ENCODE data around the gene GRAP.

The GRAP gene

DNA sequence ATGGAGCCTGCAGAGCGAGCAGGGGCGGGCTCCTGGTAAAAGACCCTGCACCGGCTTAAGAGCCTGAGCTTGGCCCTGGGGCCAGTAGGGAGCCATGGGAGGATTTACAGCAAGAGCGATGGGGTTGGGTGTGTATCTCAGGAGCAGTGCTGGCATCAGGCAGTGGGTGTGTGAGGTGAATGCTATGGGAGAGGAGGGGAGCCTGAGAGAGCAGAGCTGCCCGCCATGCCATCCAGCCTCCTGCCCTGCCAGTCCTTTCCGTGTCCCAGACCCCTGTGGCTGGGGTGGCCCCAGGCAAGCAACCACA, 65.5 kb downstream of the GRAP start:
- no peak for DNase-seq

DNA sequence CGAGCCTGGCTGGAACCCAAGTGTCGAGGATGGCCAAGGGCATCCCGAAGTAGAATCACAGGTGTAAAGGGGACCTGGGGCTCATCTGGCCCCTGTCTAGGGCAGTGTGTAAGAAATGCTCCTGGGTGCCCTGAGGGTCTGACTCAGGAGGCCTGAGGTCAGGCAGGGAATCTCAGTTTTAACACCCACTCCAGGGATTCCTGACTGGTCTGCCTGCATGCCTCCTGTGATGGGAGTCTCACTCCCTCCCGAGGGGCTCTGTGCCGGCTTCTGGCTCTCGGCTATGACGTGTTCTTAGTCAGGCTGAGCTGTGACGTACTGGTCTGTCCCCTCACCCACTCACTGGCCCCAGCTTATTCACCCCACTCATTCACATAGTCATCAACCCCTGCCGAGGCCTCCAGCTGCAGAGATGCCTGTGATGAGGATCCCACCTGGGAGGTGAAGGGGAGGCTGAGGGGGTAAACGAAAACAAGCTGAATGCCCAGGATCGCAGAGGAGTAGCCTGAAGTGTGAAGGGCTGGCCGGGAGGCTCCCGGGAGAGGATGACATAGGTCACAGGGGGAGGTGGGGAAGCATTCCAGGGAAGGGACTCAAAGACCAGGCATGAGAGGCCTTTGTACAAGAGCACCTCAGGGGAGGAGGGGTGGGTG, 65.9 kb downstream of the GRAP start:
- no peak for DNase-seq

DNA sequence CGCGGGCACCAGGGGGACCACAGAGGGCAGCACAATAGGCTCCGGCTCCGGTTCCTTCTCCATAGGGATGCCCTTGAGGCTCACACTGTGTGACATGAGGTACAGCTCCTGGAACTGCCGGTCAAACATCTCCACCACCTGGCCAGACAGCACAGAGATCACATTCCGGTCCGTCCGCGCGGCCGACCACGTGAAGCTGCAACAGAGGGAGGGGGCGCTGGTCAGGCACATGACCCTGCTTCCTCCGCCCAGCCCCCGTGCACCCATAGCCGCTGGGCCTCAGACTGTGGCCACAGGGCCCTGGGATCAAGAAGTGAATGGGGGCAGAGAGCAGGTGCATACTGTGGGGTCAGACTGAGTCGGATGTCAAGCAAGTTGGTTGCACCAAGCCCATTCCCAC, 68.1 kb downstream of the GRAP start:
- DNase-seq, result no peak

DNA sequence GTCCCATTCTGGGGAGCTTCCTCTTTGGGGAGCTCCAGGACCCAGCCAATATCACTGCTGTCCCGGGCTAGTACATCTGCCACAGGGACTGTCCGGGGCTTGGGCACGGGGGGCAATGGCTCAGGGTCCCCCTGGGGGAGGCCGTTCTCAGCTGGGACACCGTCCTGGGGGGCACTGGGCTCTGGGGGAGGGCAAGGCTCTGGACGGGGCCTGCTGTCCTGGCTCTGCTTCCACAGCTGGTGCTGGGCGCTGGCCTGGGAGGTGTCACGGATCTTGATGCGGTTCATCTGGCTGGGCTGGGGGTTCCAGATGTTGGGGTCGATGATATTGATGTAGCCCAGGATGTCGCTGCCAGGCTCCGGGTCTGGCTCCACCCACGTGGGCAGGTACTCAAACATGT, 68.7 kb downstream of the GRAP start:
- DNase-seq, result no peak

DNA sequence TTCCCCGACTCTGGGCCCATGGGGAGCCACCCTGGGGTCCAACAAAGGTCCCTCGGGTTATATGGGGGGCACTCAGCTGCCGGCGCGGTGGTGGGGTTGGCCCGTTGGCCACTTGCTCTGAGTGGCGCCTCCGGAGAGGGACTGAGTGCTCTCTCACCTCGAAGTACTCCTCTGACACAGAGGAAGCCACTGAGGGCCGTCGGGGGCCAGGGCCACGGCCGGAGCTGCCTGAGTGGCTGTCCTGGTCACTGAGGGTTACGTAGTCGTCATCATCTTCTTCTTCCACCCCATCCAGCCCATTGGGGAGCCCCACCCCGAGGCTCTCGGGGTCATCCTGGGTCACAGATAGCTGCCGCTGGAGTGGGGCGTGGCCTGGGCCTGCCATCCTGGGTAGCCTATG, 69.1 kb downstream of the GRAP start:
- no peak for DNase-seq

DNA sequence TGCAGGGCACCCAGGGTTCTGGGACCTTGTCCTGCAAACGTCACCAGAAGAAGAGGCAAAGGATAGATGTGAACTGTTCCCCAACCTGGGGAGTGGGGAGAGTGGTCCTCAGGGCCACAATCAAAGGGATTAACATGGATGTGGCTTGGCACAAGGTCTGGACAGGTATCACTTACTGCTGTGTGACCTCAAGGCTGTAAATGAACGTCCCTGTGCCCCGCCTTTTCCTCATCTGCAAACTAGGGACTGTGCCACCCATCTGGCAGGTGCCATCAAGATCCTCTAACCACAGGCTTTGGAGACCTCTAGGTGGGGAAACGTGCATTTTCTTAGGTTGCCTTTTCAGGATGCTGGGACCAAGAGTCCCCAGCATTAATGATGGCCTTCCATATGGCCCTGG, 69.7 kb downstream of the GRAP start:
- DNase-seq, result no peak

DNA sequence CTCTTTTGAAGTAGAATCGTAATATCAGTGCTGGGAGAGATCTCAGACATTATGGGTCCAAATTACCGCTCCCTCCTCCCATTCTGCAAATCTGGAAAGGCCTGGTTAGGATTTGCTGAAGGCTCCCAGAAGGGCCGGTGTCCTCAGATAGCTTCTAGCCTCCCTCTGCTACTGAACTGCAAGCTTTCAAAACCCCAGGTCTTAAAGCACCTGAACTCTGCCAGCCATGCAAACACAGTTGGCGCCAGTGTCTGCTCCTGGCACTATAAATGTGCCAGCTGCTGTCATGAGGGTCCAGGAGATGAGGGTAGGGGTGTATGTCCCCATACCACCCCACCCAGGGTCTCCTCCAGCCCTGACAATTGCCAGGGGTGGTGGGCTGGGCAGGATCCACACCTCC, 70.6 kb downstream of the GRAP start:
- DNase-seq, result no peak

DNA sequence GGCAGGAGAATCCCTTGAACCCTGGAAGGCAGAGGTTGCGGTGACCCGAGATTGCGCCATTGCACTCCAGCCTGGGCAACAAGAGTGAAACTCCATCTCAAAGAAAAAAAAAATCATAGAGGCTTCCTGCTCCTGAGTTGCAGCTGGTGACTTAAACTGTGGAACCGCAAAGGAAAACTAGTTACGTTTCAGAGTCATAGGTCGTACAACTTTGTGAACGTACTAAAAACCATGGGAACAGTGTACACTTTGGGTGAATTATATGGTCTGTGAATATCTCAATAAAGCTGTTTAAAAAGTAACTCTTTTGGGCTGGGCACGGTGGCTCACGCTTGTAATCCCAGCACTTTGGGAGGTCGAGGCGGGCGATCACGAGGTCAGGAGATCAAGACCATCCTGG, 71.2 kb downstream of the GRAP start:
- DNase-seq, result no peak

DNA sequence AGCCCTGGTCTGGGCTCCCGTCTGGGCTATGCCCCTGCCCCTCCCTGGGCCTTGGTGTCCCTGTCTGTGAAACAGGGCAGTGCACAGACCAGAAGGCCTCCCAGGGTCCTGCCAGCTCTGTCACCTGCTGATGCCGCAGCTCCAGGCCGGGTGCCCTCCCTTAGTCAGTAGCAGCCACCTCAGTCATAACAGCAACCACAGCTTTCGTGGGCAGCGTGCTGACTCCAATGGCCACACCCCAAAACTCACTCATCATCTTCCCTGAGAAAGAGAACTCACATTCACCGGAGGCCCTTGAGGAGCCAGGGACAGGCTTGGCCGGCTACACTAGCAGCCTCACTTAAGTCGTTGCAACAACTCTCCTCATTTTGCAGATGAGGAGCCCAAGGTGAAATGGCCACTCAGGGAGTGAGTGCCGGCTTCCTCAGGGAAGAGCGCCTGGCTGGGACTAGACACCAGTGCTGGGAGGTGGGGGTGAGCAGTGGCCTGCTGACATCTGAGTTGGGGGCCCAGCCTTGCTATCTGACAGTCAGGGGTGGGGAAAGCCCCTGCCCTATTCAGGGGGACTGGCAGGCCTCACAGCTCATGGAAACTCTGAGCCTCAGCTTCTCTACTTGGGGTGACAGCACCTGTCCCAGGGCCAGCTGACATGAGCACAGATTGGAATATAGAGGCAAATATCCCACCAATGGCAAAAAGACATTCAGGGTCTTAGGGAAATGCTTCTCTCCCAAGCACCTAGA, 72.2 kb downstream of the GRAP start:
- DNase-seq, result peak; percentile 18

DNA sequence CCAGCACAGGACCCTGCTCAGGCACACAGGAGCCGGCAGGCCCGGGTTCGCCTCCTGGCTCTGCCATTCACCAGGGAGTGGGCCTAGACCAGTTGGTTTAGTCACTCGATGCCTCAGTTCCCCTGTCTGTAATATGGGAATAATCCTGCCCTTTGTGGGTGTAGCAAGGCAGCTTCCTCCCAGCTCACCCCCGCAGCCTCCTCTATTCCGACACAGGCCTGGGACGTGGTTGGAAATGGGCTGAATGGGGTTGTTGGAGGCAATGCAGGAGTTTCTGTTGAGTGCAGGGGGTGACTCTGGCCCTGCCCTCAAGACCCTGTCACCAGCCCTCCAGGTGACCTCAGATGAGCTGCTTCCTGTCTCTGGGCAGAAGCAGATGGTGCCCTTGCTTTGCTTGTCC, 75.0 kb downstream of the GRAP start:
- DNase-seq, result no peak

Measured in activated naive CD4-positive, alpha-beta T cell treated with Interleukin-2 at 50 U/mL for 16 hours (primary cell).